ENCODE results near the gene CAMK2B.

- TF ChIP-seq CTCF (IDR thresholded peaks at IDR 0.05): no peak
- no peak for TF ChIP-seq EP300 (IDR thresholded peaks at IDR 0.05)
Measured at GRCh38 chr7:44326261-44327125, 1.1 kb upstream of the CAMK2B start.

Data from sigmoid colon (tissue), 4 donors.